ENCODE data around the gene PTPRCAP. TPM values are rescaled to one million over a fixed set of nuclear protein-coding genes. Genes with fewer than 3 reads are reported as not detected.
A peak's percentile ranks its signal among the peaks of the same experiment; 100 is the strongest.

PTPRCAP gene
- total and polyA plus RNA-seq, 10 of the 15 experiments (the other 5 are each of a cell fraction or from before 2014, with no cell fraction given) = 4.7 to 266 (median 125) TPM

DNA sequence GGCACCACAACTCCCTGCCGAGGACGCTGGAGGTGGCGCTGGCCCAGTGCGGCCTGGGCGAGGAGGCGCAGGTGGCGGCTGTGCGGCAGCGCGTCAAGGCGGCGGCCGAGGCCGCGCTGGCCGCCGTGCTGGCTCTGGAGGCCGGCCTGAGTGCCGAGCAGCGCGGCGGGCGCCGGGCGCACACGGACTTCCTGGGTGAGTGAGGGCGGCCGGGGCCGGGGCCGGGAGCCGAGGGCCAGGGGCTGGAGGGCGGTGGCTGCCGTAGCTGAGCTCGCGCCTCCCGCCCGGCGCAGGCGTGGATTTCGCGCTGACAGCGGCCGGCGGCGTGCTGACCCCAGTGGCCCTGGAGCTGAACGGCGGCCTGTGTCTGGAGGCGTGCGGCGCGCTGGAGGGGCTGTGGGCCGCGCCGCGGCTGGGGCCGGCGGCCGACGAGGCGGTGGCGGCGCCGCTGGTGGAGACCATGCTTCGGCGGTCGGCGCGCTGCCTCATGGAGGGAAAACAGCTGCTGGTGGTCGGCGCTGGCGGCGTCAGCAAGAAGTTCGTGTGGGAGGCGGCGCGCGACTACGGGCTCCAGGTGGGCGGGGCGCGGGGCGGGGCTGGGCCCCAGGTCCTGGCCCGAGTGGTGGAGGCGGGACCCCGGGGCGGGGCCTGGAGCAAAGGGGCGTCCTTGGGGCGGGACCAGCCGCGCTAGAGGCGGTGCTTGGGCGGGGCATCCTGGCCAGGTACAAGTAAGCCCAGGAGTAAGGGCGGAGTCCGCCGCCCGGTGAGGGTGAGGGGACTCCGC lies 16.6 kb downstream of the PTPRCAP start (continued):
- no peak for TF ChIP-seq SREBF2 (IDR thresholded peaks at IDR 0.05; ENCODE audit: low read length)
- TF ChIP-seq, protein P1, sequence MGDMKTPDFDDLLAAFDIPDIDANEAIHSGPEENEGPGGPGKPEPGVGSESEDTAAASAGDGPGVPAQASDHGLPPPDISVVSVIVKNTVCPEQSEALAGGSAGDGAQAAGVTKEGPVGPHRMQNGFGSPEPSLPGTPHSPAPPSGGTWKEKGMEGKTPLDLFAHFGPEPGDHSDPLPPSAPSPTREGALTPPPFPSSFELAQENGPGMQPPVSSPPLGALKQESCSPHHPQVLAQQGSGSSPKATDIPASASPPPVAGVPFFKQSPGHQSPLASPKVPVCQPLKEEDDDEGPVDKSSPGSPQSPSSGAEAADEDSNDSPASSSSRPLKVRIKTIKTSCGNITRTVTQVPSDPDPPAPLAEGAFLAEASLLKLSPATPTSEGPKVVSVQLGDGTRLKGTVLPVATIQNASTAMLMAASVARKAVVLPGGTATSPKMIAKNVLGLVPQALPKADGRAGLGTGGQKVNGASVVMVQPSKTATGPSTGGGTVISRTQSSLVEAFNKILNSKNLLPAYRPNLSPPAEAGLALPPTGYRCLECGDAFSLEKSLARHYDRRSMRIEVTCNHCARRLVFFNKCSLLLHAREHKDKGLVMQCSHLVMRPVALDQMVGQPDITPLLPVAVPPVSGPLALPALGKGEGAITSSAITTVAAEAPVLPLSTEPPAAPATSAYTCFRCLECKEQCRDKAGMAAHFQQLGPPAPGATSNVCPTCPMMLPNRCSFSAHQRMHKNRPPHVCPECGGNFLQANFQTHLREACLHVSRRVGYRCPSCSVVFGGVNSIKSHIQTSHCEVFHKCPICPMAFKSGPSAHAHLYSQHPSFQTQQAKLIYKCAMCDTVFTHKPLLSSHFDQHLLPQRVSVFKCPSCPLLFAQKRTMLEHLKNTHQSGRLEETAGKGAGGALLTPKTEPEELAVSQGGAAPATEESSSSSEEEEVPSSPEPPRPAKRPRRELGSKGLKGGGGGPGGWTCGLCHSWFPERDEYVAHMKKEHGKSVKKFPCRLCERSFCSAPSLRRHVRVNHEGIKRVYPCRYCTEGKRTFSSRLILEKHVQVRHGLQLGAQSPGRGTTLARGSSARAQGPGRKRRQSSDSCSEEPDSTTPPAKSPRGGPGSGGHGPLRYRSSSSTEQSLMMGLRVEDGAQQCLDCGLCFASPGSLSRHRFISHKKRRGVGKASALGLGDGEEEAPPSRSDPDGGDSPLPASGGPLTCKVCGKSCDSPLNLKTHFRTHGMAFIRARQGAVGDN (IDR thresholded peaks at IDR 0.05) = peak; percentile 90
- TF ChIP-seq, protein P2, sequence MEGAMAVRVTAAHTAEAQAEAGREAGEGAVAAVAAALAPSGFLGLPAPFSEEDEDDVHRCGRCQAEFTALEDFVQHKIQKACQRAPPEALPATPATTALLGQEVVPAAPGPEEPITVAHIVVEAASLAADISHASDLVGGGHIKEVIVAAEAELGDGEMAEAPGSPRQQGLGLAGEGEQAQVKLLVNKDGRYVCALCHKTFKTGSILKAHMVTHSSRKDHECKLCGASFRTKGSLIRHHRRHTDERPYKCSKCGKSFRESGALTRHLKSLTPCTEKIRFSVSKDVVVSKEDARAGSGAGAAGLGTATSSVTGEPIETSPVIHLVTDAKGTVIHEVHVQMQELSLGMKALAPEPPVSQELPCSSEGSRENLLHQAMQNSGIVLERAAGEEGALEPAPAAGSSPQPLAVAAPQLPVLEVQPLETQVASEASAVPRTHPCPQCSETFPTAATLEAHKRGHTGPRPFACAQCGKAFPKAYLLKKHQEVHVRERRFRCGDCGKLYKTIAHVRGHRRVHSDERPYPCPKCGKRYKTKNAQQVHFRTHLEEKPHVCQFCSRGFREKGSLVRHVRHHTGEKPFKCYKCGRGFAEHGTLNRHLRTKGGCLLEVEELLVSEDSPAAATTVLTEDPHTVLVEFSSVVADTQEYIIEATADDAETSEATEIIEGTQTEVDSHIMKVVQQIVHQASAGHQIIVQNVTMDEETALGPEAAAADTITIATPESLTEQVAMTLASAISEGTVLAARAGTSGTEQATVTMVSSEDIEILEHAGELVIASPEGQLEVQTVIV (IDR thresholded peaks at IDR 0.05; ENCODE audit: borderline replicate concordance, partially characterized antibody) = no peak
- TF ChIP-seq HDGF (IDR thresholded peaks at IDR 0.05) = no peak
- TF ChIP-seq SREBF1 (IDR thresholded peaks at IDR 0.05; ENCODE audit: low read length) = no peak
- no peak for TF ChIP-seq KAT2A (conservative IDR thresholded peaks at IDR 0.05; ENCODE audit: control insufficient read depth, low read depth, low read length)
- no peak for TF ChIP-seq ZZZ3 (IDR thresholded peaks at IDR 0.05; ENCODE audit: control insufficient read depth, insufficient read length, low read depth)
- no peak for TF ChIP-seq TARDBP (IDR thresholded peaks at IDR 0.05; ENCODE audit: borderline replicate concordance)
- no peak for TF ChIP-seq NFYB (IDR thresholded peaks at IDR 0.05; ENCODE audit: insufficient read depth, low read depth, low read length)
- no peak for TF ChIP-seq NFYA (IDR thresholded peaks at IDR 0.05; ENCODE audit: borderline replicate concordance, low read depth, low read length)
- TF ChIP-seq CBX3 (IDR thresholded peaks at IDR 0.05; ENCODE audit: borderline replicate concordance, low read depth) = no peak
- no peak for TF ChIP-seq RAD21 (IDR thresholded peaks at IDR 0.05; ENCODE audit: insufficient read depth, low read depth, low read length)
- TF ChIP-seq, protein P3, sequence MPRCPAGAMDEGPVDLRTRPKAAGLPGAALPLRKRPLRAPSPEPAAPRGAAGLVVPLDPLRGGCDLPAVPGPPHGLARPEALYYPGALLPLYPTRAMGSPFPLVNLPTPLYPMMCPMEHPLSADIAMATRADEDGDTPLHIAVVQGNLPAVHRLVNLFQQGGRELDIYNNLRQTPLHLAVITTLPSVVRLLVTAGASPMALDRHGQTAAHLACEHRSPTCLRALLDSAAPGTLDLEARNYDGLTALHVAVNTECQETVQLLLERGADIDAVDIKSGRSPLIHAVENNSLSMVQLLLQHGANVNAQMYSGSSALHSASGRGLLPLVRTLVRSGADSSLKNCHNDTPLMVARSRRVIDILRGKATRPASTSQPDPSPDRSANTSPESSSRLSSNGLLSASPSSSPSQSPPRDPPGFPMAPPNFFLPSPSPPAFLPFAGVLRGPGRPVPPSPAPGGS (IDR thresholded peaks at IDR 0.05; ENCODE audit: borderline replicate concordance, insufficient read depth, low read depth, low read length, poor library complexity, severe bottlenecking) = no peak
- no peak for TF ChIP-seq EZH2 (IDR thresholded peaks at IDR 0.05; ENCODE audit: borderline replicate concordance, control insufficient read depth, low read depth, low read length)
- no peak for TF ChIP-seq NR2C1 (IDR thresholded peaks at IDR 0.05)
- TF ChIP-seq JUNB (IDR thresholded peaks at IDR 0.05) = no peak
- TF ChIP-seq POLR2AphosphoS2 (IDR thresholded peaks at IDR 0.05; ENCODE audit: low read depth, low read length) = no peak
- TF ChIP-seq CREM (IDR thresholded peaks at IDR 0.05; ENCODE audit: low read depth) = no peak
- no peak for TF ChIP-seq MYB (IDR thresholded peaks at IDR 0.05; ENCODE audit: borderline replicate concordance, low read depth, low read length)
- TF ChIP-seq POLR2A (IDR thresholded peaks at IDR 0.05; ENCODE audit: low read depth, low read length) = peak; percentile 77
- TF ChIP-seq ZNF384 (IDR thresholded peaks at IDR 0.05; ENCODE audit: borderline replicate concordance, low read depth, low read length) = no peak
- TF ChIP-seq, protein P4, sequence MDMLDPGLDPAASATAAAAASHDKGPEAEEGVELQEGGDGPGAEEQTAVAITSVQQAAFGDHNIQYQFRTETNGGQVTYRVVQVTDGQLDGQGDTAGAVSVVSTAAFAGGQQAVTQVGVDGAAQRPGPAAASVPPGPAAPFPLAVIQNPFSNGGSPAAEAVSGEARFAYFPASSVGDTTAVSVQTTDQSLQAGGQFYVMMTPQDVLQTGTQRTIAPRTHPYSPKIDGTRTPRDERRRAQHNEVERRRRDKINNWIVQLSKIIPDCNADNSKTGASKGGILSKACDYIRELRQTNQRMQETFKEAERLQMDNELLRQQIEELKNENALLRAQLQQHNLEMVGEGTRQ (IDR thresholded peaks at IDR 0.05; ENCODE audit: borderline replicate concordance, low read depth, low read length) = no peak

Measured in GM12878 (cell line).